H1 (cell line): ENCODE results near the gene DMAC2. TPM values are rescaled to one million over a fixed set of nuclear protein-coding genes. Genes with fewer than 3 reads are reported as not detected.

Source experiments
- CTCF ChIA-PET: fragments of 300-600 bp; sonication (Branson Sonifier 250); formaldehyde crosslinking; loops from one replicate; lab custom pipeline; 2021; ENCODE audit not compliant: partially characterized antibody; lab: Charles Lee
- POLR2A ChIA-PET: fragments of 300-600 bp; sonication (Branson Sonifier 250); formaldehyde crosslinking; loops from one replicate; lab custom pipeline; 2021; ENCODE audit warnings: inconsistent platforms; ENCODE audit not compliant: partially characterized antibody; lab: Charles Lee
- DNase-seq, 2 experiments: peaks; one replicate each; pipeline versions ENCODE4 v3.0.0 to v3.0.0-alpha.2; 2010 to 2022; ENCODE audit warnings: low spot score in 2 of 2, low read depth in 1 of 2, mixed read lengths in 1 of 2
- FAIRE-seq: peaks from 2 replicates; lab custom pipeline; 2011; peaks lifted over from hg19 to GRCh38; lab: Jason Lieb, UNC
- H2AFZ ChIP-seq: 2 replicates; pipeline ENCODE4 v1.8.1; 2012; ENCODE audit warnings: low read length, inconsistent platforms
- H2AK5ac ChIP-seq: 2 replicates; pipeline ENCODE4 v1.6.1; 2013; ENCODE audit warnings: low read depth, low read length
- H2BK120ac ChIP-seq: replicated peaks from 2 replicates; pipeline ENCODE3; 2013; ENCODE audit warnings: low read depth, low read length, inconsistent platforms
- H2BK12ac ChIP-seq: 2 replicates; pipeline ENCODE4 v1.6.1; 2013; ENCODE audit warnings: low read depth, low read length
- H2BK15ac ChIP-seq: 2 replicates; pipeline ENCODE4 v1.6.1; 2013; ENCODE audit warnings: low read length
- H2BK20ac ChIP-seq: 2 replicates; pipeline ENCODE4 v1.6.1; 2013; ENCODE audit warnings: low read length
- H2BK5ac ChIP-seq: 2 replicates; pipeline ENCODE4 v1.6.1; 2013; ENCODE audit warnings: low read depth, low read length
- H3K14ac ChIP-seq: 2 replicates; pipeline ENCODE4 v1.6.1; 2013; ENCODE audit warnings: inconsistent platforms; ENCODE audit not compliant: insufficient read length
- H3K18ac ChIP-seq: 2 replicates; pipeline ENCODE4 v1.6.1; 2013; ENCODE audit warnings: low read length; ENCODE audit errors: extremely low read depth
- H3K23ac ChIP-seq: 2 replicates; pipeline ENCODE4 v1.6.1; 2013; ENCODE audit warnings: inconsistent platforms; ENCODE audit not compliant: insufficient read length
- H3K23me2 ChIP-seq: 2 replicates; pipeline ENCODE4 v1.6.1; 2013; ENCODE audit warnings: low read depth, low read length
- H3K27ac ChIP-seq: 2 replicates; pipeline ENCODE4 v1.6.1; 2011; ENCODE audit warnings: low read depth, low read length, inconsistent platforms
- H3K27me3 ChIP-seq, 4 experiments: replicated peaks in 1 of 4; 1 replicate in 1 of 4; 2 replicates in 3 of 4; pipeline versions ENCODE4 v1.6.1 to v1.8.1; 2011 to 2013; ENCODE audit warnings: low read length in 3 of 4, mild to moderate bottlenecking in 3 of 4, inconsistent platforms in 2 of 4, mixed read lengths in 2 of 4, moderate library complexity in 1 of 4; ENCODE audit not compliant: control insufficient read depth in 3 of 4, insufficient read depth in 3 of 4; ENCODE audit errors: extremely low read depth in 1 of 4
- H3K36me3 ChIP-seq, 4 experiments: 2 replicates each; pipeline versions ENCODE4 v1.6.1 to v1.8.1; 2011 to 2013; ENCODE audit warnings: mild to moderate bottlenecking in 4 of 4, low read length in 3 of 4, moderate library complexity in 2 of 4, control low read depth in 1 of 4, inconsistent platforms in 1 of 4; ENCODE audit not compliant: insufficient read depth in 4 of 4, control insufficient read depth in 2 of 4
- H3K4ac ChIP-seq: replicated peaks from 2 replicates; pipeline ENCODE3; 2013; ENCODE audit warnings: low read length, low read depth, mixed read lengths, inconsistent platforms; ENCODE audit not compliant: insufficient read length
- H3K4me1 ChIP-seq, 4 experiments: replicated peaks in 1 of 4; 1 replicate in 1 of 4; 2 replicates in 3 of 4; pipeline versions ENCODE4 v1.6.1 to v1.8.1; 2011 to 2013; ENCODE audit warnings: low read length in 3 of 4, inconsistent platforms in 2 of 4, mixed read lengths in 1 of 4; ENCODE audit not compliant: insufficient read depth in 4 of 4, control insufficient read depth in 3 of 4
- H3K4me2 ChIP-seq, 2 experiments: 2 replicates each; pipeline versions ENCODE4 v1.6.1 to v1.8.1; 2011 to 2013; ENCODE audit warnings: low read depth in 2 of 2, low read length in 2 of 2, control low read depth in 1 of 2, inconsistent platforms in 1 of 2, mild to moderate bottlenecking in 1 of 2; ENCODE audit not compliant: insufficient read depth in 1 of 2
- H3K4me3 ChIP-seq, 4 experiments: fragments of 200-600, 300-600 bp in 1 of 4; sonication (generic), shearing (Covaris generic), sonication (Bioruptor Twin) in 1 of 4; 2 replicates each; pipeline versions ENCODE4 v1.5.1 to v1.8.1; 2011 to 2016; ENCODE audit warnings: low read length in 4 of 4, low read depth in 3 of 4, control low read depth in 2 of 4, inconsistent platforms in 2 of 4, mild to moderate bottlenecking in 2 of 4, mixed read lengths in 1 of 4, moderate library complexity in 1 of 4; ENCODE audit not compliant: insufficient read depth in 2 of 4; ENCODE audit errors: extremely low read depth in 1 of 4
- H3K56ac ChIP-seq: replicated peaks from 2 replicates; pipeline ENCODE3; 2013; ENCODE audit warnings: low read depth, mild to moderate bottlenecking, mixed read lengths, low read length, inconsistent platforms; ENCODE audit not compliant: insufficient read length
- H3K79me1 ChIP-seq: 2 replicates; pipeline ENCODE4 v1.6.1; 2013; ENCODE audit warnings: low read depth, low read length, control low read depth
- H3K79me2 ChIP-seq, 2 experiments: 2 replicates each; pipeline versions ENCODE4 v1.6.1 to v1.8.1; 2012 to 2013; ENCODE audit warnings: low read length in 2 of 2, mild to moderate bottlenecking in 2 of 2, inconsistent platforms in 1 of 2; ENCODE audit not compliant: insufficient read depth in 2 of 2, control insufficient read depth in 1 of 2
- H3K9ac ChIP-seq, 4 experiments: replicated peaks in 1 of 4; 1 replicate in 1 of 4; 2 replicates in 3 of 4; pipeline versions ENCODE4 v1.6.1 to v1.8.1; 2011 to 2013; ENCODE audit warnings: low read depth in 3 of 4, low read length in 3 of 4, control low read depth in 2 of 4, mild to moderate bottlenecking in 2 of 4, moderate library complexity in 2 of 4, inconsistent platforms in 1 of 4; ENCODE audit errors: extremely low read depth in 1 of 4
- H3K9me3 ChIP-seq, 2 experiments: 2 replicates each; pipeline versions ENCODE4 v1.6.1 to v1.8.1; 2012 to 2013; ENCODE audit warnings: mild to moderate bottlenecking in 2 of 2, moderate library complexity in 2 of 2, control low read depth in 1 of 2, inconsistent platforms in 1 of 2, low read depth in 1 of 2, low read length in 1 of 2, mixed read lengths in 1 of 2; ENCODE audit not compliant: insufficient read depth in 2 of 2
- H4K20me1 ChIP-seq, 2 experiments: replicated peaks in 1 of 2; 2 replicates each; pipeline versions ENCODE3 to v1.8.1; 2011 to 2013; ENCODE audit warnings: inconsistent platforms in 2 of 2, low read length in 2 of 2, mild to moderate bottlenecking in 1 of 2; ENCODE audit not compliant: insufficient read depth in 2 of 2, control insufficient read depth in 1 of 2
- H4K5ac ChIP-seq: 2 replicates; pipeline ENCODE4 v1.6.1; 2013; ENCODE audit warnings: low read length, low read depth, mixed read lengths, inconsistent platforms; ENCODE audit not compliant: insufficient read length
- H4K8ac ChIP-seq: 2 replicates; pipeline ENCODE4 v1.8.0; 2013; ENCODE audit warnings: mild to moderate bottlenecking, moderate library complexity, low read length, inconsistent platforms; ENCODE audit not compliant: insufficient read depth; ENCODE audit errors: extremely low read depth
- H4K91ac ChIP-seq: replicated peaks from 2 replicates; pipeline ENCODE3; 2013; ENCODE audit warnings: low read length, mixed read lengths, inconsistent platforms; ENCODE audit not compliant: insufficient read length
- ASH2L ChIP-seq: fragments of 200-600, 300-600 bp; sonication (generic); IDR thresholded peaks from one replicate; pipeline ENCODE4 v1.7.1; 2017; ENCODE audit warnings: low read length
- CHD2 ChIP-seq: IDR thresholded peaks from 2 replicates; pipeline ENCODE4 v1.6.1; 2012; ENCODE audit warnings: low read length, improper control_type of control experiment
- E2F6 ChIP-seq: IDR thresholded peaks from 2 replicates; pipeline ENCODE4 v1.6.1; 2012; ENCODE audit warnings: inconsistent platforms
- EGR1 ChIP-seq: IDR thresholded peaks from 2 replicates; pipeline ENCODE4 v1.6.1; 2011; ENCODE audit warnings: low read depth, low read length, borderline replicate concordance
- KDM5A ChIP-seq: fragments of 200-600 bp; IDR thresholded peaks from 2 replicates; pipeline ENCODE4 v1.7.1; 2012; ENCODE audit warnings: mild to moderate bottlenecking, low read length, inconsistent platforms, mixed read lengths
- SP1 ChIP-seq: IDR thresholded peaks from 2 replicates; pipeline ENCODE4 v1.6.1; 2011; ENCODE audit warnings: low read depth, low read length
- TEAD4 ChIP-seq: IDR thresholded peaks from 2 replicates; pipeline ENCODE4 v1.6.1; 2012; ENCODE audit warnings: low read depth, low read length, inconsistent platforms, mixed read lengths
- WGBS, 2 experiments: shearing (Covaris generic) in 1 of 2; methylation state at CpG; one replicate each; pipeline versions ENCODE4 v1.1.6 to v1.1.7; 2013 to 2015; ENCODE audit warnings: low lambda C conversion rate in 2 of 2, mixed read lengths in 2 of 2, inconsistent platforms in 1 of 2, low coverage in 1 of 2, missing lambda C conversion rate in 1 of 2; ENCODE audit not compliant: insufficient replicate concordance in 2 of 2, insufficient coverage in 1 of 2, insufficient read length in 1 of 2; ENCODE audit errors: extremely low coverage in 1 of 2, missing lambda C conversion rate in 1 of 2; 5-methylcytosine and 5-hydroxymethylcytosine counted together
- polyA plus RNA-seq, 7 experiments: library from polyadenylated mRNA; depleted of rRNA in 3 of 7; stranded (reverse) in 5 of 7; unstranded in 2 of 7; fragments of >200 nt in 5 of 7; fragments of 200-250 nt in 2 of 7; gene quantifications; 1 replicate in 5 of 7; 2 replicates in 1 of 7; 4 replicates in 1 of 7; pipeline versions ENCODE4 v1.2.1 to v1.2.3, GENCODE V29; 2011 to 2013; ENCODE audit warnings: missing spikeins in 2 of 7, mixed read lengths in 2 of 7
- total RNA-seq: library from RNA; stranded (reverse); fragmentation: NEBNext Ultra II Directional; extraction: Animal tissue kit (Norgen Biotek cat#: 25700); gene quantifications from 2 replicates; pipeline ENCODE4 v1.2.1, GENCODE V29; 2021
- TF ChIP-seq, protein P1 (sequence below), 3 experiments: IDR thresholded peaks; 1 replicate in 2 of 3; 2 replicates in 1 of 3; pipeline versions ENCODE4 v1.5.1 to v1.6.1; 2011; ENCODE audit warnings: low read length in 3 of 3, mild to moderate bottlenecking in 3 of 3, inconsistent platforms in 2 of 3, low read depth in 1 of 3, moderate library complexity in 1 of 3; ENCODE audit not compliant: insufficient read depth in 1 of 3; ENCODE audit errors: control extremely low read depth in 1 of 3
- TF ChIP-seq, protein P2 (sequence below): IDR thresholded peaks from 2 replicates; pipeline ENCODE4 v1.6.1; 2012; ENCODE audit warnings: low read length, inconsistent platforms

DMAC2 gene
- total and polyA plus RNA-seq, 2 of the 8 experiments (the other 6 are each of a cell fraction or from before 2014, with no cell fraction given), result 86.8 to 170 TPM

DNA sequence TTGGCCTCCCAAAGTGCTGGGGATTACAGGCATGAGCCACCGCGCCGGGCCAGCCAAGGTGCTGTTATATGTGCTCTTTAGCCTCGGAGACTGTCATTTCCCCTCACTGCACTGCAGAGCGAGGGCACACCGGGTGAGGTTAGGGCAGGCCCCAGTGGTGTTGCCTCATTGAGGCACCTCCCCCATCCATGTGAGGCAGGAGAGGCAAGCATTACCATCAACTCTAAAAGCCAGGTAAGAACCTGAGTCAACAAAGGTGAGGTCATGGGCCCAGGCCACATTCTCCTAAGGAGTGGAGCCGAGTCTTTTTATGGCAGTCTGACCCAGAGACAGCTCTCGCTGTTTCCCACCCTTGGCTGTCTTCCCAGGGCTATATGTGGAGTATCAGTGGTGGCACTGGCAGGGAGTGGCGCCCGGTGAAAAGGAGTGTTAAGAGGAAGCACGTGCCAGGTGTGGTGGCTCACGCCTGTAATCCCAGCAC, 23.5 kb downstream of the DMAC2 start:
- Histone ChIP-seq H4K8ac (no peak overlapping the region), H2AFZ (no peak overlapping the region), H4K91ac (no peak overlapping the region), H2BK20ac (no peak overlapping the region), H3K79me2 (no peaks in the 10 kb centered on the region), H3K23ac (no peak overlapping the region), H2AK5ac (no peak overlapping the region), H3K36me3 (peaks cover 2 to 13% (median 7%) of the 10 kb centered on the region in 4 experiments; a peak in 6 of 8 replicates), H3K27me3 (no peaks in the 10 kb centered on the region; a peak in 1 of 7 replicates), H3K4me2 (no peak overlapping the region), H2BK120ac (no peak overlapping the region), H3K9ac (no peak overlapping the region), H2BK15ac (no peak overlapping the region), H4K20me1 (no peaks in the 10 kb centered on the region), H3K4me1 (no peaks in the 10 kb centered on the region), H3K14ac (no peak overlapping the region), H3K9me3 (no peaks in the 10 kb centered on the region), H3K18ac (no peak overlapping the region), H3K79me1 (no peaks in the 10 kb centered on the region), H4K5ac (no peak overlapping the region), H2BK12ac (no peak overlapping the region), H3K27ac (no peak overlapping the region), H2BK5ac (no peak overlapping the region), H3K56ac (no peak overlapping the region), H3K23me2 (no peaks in the 10 kb centered on the region), H3K4ac (no peak overlapping the region), H3K4me3 (no peak overlapping the region)
- ChIA-PET CTCF (no interaction called here), POLR2A (interaction anchor here (0.7 to 1.3 kb wide), 4 partner anchors 10 to 945 kb away, joined by 3 to 5 read pairs (median 4); partner anchors contain the start of gene B3GNT8)
- FAIRE-seq (no peak), DNase-seq (no peak)
- 89% methylated on average over 12 of the region's 12 CpGs; no CpG with 5 or more reads in 1 of the 2 experiments for WGBS, 2 experiments
- TF ChIP-seq SP1 (no peak), ASH2L (no peak), EGR1 (no peak), TEAD4 (no peak), CHD2 (no peak), KDM5A (no peak), E2F6 (no peak)
- TF ChIP-seq, protein P1, sequence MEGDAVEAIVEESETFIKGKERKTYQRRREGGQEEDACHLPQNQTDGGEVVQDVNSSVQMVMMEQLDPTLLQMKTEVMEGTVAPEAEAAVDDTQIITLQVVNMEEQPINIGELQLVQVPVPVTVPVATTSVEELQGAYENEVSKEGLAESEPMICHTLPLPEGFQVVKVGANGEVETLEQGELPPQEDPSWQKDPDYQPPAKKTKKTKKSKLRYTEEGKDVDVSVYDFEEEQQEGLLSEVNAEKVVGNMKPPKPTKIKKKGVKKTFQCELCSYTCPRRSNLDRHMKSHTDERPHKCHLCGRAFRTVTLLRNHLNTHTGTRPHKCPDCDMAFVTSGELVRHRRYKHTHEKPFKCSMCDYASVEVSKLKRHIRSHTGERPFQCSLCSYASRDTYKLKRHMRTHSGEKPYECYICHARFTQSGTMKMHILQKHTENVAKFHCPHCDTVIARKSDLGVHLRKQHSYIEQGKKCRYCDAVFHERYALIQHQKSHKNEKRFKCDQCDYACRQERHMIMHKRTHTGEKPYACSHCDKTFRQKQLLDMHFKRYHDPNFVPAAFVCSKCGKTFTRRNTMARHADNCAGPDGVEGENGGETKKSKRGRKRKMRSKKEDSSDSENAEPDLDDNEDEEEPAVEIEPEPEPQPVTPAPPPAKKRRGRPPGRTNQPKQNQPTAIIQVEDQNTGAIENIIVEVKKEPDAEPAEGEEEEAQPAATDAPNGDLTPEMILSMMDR (IDR thresholded peaks at IDR 0.05; ENCODE audit: control extremely low read depth in 1 of 3, insufficient read depth in 1 of 3, low read depth in 1 of 3, low read length in 3 of 3), result no peak
- TF ChIP-seq, protein P2, sequence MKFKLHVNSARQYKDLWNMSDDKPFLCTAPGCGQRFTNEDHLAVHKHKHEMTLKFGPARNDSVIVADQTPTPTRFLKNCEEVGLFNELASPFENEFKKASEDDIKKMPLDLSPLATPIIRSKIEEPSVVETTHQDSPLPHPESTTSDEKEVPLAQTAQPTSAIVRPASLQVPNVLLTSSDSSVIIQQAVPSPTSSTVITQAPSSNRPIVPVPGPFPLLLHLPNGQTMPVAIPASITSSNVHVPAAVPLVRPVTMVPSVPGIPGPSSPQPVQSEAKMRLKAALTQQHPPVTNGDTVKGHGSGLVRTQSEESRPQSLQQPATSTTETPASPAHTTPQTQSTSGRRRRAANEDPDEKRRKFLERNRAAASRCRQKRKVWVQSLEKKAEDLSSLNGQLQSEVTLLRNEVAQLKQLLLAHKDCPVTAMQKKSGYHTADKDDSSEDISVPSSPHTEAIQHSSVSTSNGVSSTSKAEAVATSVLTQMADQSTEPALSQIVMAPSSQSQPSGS, result no peak
